Measurements from ENCODE around the gene APBA2.

APBA2 gene

DNA sequence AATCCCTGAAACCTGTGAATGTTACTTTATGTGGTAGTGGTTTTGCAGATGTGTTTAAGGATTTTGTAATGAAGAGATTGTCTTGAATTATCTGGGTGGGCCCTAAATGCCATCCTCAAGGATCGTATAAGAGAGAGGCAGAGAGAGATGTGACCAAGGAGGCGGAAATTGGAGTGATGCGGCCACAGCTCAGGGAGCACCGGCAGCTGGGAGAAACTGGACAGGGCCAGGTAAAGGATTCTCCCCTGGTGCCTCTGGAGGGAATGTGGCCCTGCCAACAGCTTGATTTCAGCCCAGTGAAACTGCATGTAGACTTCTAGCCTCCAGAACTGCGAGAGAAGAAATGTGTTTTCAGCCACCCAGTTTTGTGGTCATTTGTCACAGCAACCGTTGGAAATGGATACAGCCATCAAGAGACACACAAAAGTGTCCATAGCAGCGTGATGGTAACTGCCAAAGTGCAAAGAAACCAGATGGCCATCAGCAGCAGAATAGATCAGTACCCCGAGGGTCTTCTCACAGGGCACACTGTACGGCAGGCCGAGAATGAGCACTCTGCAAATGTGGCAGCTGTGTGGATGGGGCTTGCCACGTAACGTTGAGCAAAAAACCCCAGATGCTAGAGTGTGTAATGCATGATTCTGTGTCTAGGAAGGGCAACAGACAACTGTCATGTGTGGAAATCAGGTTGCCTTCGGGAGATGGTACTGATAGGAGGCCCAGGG is 12.2 kb downstream of the APBA2 start:
- no peak for DNase-seq

DNA sequence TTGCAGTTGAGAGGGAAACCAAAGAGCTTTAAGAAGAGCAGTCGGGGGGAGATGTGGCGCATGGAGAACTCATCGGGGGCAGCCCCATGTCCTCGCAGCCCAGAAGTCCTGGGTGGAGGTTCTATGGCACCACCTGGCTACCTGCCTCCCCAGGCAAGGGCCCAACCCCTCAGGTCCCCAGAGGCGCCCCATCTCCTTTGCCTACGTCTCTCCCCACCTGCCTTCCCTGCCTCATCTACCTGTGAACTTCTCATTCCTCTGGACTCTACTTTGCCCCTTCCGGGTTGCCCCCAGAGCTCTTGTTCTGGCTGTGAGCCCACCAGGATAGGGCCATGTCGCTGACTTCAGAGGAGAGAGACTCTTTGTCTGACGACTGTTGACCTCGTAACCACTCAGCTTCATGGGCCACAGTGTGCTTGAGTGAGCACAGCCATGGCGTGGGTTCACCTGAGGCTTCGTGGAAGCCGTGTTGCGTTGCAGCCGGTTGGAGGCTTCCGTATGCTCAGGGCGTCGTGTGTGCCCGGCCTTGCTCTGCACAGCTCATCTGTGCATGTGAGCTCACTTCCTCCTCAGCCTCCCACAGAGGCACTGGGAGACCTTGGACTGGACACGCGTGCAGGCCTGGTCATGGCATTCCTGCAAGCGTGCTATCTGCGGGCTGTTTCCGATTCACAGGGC is 13.4 kb downstream of the APBA2 start:
- DNase-seq: no peak

DNA sequence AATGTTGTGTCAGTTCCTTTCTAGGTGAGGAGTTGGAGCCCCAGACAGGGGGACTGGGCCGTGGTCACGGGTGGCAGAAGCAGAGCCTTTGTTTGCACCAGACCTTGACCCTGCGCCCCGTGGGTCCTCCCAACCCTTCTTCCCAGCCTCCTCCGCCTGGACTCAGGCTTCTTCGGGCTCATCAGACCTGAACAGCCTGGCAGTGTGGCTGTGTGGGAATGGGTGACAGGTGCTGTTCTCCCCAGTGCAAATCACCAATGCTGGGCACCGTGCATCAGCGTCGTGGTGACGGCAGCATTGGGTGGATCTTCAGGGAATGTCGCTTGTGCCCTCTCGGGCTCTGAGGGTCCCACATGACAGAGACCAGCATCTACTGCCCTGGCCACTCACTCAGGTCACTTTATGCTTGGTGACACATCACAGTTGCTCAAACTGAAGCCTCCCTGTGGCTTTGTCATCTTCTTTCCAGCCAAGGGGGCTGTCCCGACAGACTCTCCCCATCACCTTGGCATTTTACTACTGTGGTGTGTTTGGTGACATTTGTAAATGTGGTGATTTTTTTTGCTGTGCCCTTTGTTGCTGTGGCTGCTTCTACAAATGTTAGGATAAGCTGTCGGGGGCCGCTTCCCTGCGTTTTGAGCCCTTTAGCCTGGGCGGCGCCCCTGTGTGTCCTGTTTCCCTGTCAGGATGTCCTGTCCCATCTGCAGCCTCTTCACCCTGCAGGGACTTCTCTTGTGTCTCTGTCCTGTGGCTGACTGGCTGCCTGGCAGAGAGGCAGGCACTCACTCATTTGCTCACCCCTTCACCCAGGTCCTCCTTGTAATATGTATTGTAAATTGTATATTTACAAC is 14.5 kb downstream of the APBA2 start:
- DNase-seq: no peak

DNA sequence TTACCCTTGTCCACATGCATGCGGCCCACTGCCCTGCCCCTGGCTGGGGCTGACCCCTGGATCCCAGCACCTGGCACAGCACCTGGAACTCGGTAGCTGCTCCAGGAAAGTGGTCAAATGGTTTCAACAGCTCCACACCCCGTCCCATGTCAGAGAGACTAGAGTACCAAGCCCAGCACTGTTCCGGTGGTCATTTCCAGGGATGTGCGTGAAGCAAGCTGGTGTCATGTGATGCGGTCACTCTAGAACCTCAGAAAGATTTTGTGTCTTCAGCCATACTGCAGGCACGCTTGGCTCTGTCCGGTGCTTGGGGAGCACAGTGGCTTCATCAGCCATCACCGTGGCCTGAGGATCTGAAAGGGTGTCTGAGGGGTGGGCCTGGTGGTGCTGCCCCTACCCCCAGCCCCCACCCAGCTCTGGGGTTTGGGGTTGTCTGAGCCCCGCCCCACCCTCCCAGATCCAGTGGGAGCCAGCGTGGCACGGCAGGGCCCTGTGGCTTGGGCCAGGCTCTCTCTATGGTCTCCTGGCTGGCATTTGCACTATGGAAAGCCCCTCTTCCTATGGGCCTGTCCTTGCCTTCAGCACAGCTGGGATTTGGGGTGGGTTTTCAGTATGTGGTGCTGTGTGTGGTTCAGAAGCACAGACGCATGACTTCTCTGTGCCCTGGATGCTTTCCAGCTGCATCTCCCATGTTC is 15.3 kb downstream of the APBA2 start:
- DNase-seq: no peak

DNA sequence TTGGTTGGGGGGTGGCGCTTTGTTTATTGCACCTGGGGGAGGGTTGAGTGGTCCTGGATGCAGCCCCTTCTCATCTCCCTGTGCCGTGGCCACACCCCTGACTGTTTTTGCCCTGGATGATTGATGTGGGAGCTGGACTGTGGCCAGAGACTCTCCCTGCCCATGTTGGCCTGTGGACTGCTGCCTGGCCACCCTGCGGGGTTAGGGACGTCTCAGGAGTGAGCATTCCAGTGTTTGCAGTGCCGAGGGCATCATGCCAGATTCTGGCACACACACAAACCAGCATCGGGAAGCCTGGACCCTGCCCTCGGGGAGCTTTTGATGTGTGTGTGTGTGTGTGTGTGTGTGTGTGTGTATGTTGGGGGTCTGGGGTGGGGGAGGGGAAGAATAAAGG is 15.8 kb downstream of the APBA2 start:
- DNase-seq: no peak

DNA sequence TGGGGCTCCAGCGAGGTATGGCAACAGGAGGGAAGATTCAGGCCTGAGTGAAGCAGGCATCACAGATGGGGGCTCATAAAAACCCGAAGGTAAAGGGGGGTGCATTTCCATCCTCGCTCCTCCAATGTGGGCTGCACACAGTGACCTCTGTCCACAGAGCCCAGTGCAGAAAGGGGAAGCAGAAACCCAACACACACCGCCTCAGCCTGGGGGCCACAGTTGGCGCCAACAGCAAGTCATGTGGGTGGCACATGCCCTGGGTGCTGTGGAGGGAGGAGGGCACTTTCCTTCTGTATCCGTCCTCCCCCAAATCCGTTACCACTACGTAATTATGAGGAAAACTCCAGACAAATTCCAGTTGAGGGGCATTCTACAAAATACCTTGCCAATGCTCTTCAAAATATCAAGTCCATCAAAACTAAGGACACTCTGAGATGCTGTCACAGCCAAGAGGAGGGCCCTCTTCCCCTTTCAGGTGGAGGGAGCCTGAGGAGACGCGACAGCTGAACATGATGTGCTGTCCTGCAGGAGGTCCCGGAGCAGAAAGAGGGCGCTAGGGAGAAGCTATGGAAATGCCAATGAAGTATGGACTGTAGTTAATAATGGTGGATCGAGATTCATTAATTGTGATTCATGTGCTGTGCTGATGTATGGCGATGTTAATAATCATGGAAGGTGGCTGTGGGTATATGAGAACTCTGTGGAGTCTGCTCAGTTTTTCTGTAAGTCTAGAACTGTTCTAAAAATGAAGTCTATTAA is 16.4 kb downstream of the APBA2 start:
- no peak for DNase-seq

DNA sequence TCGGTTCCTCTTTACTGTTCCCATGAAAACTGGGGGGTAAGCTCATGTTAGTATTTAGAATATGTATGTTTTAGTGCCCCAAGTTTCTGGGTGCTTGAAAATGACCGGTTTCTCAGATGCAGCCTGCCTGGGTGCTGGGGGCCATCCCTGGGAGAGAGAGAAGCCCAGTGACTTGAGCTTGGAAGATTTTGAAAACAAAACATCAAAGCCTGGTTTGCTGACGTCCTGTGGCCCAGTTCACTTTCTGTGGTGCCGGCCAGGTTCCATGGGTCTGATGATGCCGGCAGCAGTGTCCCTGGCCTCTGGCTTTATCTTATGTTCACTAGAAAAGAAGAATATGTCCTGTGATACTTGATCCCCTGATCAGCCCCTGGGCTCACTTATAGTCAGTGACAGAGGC is 17.1 kb downstream of the APBA2 start:
- DNase-seq: no peak

DNA sequence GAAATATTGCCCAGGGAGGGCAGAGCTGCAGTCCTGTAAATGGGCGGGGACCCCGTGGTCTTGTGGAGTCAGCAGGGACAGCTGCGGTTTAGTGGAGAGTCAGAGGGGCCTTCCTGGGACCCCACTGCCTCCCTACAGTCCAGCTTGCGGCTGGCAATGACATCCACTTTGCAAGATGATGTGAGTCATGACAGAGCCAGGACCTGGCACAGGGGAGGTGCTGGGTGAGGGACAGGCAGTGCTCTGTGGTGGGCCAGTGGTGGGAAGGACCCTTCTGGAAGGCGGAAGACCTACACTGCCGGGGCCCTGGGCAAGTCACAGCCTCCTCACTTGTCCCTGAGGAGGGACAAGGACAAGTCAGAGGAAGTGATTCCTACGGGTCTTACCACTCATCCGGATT is 17.8 kb downstream of the APBA2 start:
- no peak for DNase-seq

DNA sequence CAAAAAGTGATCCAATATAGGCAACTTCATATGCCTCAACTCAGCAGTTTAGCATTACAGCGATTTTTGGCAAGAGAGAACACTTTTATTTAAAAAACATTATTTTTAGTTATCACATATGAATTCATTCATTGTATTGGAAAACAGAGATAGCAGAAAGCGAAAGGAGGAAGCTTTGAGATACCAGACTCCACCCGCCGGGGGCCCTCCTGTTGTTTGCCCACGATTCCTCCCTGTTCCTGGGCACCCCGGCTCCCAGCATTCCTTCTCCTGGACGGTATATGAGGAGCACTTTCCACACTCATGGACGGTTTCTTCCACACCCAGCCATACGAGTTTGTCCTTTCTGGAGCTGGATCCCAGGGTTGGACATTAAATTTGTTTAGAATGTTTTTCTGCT is 18.2 kb downstream of the APBA2 start:
- DNase-seq: no peak

DNA sequence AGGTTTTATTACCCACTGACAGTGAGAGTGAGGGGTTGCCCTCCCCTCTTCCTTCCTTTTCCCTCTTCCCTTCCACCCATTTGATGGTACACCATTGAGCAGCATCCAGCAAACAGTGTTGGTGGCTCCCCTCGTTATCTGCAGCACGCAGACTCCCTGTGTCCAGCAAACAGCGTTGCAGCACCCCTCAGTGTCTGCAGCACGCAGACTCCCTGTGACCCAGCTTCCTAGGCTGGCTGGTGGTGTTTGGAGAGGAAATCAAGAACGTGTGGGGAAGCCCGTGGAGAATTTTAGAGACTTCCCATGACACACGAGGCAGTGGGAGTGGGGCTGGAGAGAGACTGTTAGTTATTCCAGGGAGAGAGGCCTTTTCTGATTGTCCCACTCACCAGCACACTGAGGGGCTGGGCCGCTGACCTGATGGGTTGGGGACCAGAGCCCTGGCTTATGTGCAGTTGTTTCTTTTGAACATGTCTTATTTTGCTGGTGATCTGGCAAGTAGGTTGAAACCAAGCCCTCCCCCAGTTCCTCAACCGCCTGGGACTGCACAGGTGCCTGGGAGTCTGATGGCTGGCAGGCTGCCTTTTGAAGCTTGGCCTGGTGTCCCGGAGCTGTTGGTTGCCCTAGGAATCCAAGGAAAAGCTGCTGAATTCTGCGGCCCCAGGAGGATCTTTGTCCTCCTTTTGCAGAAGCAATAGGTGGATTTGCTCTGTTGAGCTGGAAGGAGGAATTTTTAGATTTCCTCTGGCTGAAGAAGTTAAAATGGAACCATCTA is 19.0 kb downstream of the APBA2 start:
- DNase-seq: no peak

DNA sequence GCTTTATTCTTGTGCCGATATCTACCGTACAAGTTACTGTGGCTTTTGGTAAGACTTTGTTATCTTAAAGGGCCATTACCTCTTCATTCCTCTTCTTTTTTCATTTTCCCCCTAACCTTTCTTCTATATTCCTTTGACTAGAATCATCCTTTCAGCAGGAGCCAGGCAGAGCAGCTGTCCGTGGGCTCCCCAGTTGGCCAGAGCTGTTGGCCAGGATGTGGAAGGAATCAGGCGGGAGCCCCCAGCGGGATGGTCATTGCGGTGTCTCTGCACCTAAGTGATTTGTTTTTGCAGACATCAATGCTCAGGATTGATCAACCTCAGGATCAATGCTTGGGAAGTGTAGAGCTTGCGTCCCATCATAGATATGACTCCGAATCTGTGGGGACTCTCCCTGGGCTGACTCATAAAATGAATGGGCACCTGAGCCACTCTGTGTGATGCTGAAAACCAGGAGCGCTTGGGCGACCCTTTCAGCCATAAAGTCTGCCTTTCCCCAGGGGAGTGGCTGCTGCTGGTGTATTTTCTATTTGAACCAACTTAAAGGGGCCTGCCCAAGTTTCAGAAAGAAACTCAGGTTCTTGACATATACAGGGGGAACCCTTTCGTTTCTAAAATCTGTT is 21.7 kb downstream of the APBA2 start:
- no peak for DNase-seq

DNA sequence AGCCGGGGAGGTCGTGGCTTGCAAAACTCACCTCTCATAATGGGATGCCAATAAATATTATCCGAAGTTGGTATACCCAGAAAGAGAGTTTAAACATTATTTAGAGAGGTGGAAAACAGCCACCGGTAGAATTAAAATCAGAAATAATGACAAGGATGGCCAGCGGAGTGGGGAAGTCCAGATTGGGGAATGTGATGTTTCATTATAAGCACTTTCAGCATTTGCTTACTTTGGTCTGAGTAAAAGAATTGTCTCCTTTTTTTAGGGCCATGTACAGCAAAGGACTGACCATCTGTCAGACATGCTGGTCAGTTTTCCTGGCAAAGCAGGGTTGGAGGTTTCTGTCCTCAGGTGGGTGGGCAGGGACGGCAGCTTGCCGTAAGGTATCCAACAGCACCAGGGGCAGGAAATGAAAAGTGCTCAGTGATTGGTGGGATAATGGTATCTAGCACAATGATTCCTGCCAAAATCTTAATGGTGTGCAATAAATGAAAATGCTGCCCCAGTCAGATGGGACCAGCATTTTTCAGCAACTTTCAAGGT is 24.3 kb downstream of the APBA2 start:
- DNase-seq: no peak

DNA sequence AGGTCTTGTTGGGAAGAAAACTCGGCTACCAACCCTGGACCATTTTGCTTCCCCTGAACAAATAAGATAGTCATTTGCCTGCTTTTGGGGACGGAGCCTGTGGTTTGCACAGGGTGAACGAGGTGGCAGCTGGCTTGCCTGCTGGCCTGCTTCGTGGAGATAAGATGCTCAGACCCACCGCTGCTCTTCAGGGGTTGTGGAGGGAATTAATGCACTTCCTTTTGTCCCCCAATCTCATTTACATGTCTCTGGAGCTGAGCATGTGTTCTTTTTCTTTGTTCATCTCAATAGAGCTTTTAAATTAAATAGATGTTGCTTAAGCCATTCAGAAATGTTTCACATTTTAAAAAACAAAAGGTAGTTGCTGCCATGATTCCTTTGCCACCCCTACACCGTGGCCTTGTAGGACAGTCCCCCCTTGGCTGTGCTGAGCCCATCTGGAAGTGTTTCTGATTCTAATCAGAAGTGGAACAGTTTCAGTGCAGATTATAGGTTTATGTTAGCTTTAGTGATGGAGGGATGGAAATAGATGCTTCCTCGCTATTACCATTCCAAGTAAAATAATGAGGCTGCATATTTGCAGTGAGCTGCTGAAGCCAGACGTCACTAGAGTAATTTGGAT is 25.6 kb downstream of the APBA2 start:
- DNase-seq: no peak

DNA sequence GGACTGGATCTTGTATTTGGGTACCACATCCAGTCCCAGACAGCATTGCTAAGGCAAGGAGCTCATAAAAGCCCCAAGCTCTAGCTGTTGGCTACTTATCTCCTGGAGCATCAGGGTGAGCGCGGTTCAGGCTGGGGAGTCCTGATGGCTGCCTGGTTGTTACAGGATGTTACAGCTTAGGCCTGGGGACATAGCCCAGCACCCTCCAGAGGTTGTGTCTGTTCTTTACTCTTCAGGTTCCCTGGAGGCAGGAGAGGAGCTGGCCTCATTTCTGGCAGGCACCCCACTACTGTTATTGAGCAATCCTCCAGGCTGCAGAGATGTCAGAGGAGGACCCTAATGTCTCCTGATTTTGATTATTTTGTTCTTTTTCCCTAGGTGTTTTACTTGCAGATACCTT is 26.6 kb downstream of the APBA2 start:
- DNase-seq: no peak

DNA sequence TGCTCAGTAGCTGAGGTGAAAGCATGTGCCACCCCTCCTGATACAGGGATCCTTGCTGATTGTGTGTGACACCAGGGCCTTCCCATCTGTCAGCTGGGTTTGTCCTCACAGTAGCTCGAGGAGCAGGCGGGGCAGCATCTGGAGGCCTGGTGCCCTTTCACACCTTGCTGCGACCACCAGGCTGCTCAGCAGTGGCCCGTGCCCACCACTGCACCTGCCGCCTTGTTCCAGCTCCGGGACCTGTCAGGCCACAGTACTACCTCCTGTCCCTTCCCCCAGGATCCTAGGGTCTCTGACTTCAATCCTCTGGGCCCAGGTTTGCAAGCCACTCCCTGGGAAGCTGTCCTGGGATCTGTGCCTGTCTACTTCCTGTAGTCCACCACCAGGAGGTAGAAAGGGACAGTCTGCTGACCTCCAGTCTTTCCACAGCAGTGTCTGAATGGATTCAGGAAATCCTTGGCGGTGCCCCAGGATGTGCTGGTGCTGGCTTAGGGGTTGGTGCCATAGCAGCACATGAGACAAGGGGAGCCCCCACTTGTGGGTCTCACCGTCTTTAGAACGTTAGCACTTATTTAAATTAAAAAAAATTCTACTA is 27.5 kb downstream of the APBA2 start:
- DNase-seq: no peak

DNA sequence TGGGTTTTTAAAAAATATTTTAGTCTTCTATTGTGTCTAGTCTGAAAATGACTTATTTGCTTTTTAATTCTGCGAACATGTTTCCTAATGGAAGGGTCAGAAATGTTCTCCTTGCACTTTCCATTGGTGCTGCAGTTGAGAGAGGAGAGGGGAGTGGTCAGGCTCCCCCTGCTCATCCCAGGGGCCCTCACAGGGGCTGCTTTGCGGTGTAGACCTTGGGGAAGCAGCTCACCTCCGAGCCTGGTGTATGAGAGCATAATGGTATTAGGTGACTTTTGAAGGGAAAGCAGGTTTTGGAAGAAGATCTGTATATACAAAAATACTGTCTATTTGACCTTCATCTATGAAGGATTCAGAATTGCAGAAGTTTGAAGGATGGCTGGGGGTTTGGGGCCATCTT is 28.3 kb downstream of the APBA2 start:
- DNase-seq: no peak

DNA sequence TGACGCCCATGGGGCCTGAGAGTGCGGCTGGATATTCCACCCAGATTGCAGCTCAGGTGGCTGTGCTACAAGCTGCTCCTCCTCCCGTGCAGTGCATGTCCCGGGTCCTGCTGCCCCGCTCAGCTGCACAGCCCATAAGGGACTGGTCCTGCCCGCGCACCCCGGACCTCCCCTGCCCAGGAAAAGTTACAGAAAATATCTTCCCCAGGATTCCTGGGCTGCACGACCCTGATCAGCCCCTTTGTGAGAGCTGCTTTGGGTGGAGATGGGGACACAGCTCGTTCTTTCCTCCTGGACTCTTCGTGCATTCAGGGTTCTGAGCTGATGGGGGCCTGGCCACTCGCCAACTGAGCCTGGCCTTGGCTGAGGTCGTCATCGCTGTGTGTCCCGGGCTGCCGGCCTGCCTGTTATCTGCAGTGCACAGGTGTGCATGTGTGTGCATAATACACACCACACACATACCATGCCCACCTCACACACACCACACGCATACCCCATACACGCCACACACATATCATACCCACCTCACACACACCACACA is 28.8 kb downstream of the APBA2 start:
- no peak for DNase-seq

DNA sequence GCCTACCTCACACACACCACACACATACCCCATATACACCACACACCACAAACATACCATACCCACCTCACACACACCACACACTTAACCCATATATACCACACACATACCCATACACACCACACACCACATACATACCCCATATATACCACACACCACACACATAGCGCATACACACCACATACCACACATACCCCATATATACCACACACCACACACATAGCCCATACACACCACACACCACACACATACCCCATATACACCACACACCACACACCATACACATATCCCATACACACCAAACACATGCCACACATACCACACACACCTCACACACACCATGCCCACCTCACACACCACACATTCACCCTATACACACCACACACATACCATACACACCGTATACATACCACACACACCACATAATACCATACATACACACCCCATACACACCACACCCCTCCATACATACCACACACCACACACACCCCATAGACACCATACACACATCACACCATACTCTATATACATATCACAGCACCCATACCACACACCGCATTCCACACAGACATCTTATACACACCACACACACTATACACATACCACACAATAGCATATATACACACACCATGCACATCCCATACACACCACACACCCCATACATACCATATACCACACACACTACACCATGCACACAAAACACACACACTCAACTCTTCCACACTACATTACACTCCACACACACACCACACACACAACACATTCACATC is 29.5 kb downstream of the APBA2 start:
- no peak for DNase-seq

DNA sequence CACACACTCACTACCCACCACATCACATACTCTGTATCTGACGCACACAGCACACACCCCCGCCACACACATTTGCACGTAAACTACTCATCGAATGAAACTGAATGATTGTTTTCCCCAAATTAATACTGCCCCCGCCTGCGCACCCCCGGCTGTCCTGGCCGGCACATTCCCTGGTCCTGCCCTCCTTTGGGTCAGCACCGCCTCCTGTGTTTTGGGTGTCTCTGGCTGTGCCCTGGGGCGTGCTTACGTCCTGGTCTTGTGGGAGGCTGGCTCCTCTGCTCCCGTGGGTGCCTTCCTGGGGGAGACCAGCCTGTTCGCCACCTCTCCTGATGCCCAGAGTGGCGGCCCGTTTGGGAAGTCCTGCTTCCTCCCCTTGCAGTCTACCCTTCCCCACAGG is 30.2 kb downstream of the APBA2 start:
- no peak for DNase-seq

Data from activated CD4-positive, alpha-beta T cell treated with anti-CD3 and anti-CD28 coated beads for 48 hours (primary cell).